NB4 (cell line): ENCODE results near the gene KHNYN.

Experiments
- MAX ChIP-seq: IDR thresholded peaks from 2 replicates; pipeline ENCODE4 v1.6.1; 2011; ENCODE audit warnings: low read depth, low read length
- POLR2A ChIP-seq: IDR thresholded peaks from 2 replicates; pipeline ENCODE4 v1.6.1; 2011; ENCODE audit warnings: mild to moderate bottlenecking; ENCODE audit not compliant: insufficient read length; ENCODE audit errors: extremely low read depth
- TF ChIP-seq, protein P1 (sequence below): IDR thresholded peaks from one replicate; pipeline ENCODE4 v1.5.1; 2012; ENCODE audit warnings: low read depth, low read length

DNA sequence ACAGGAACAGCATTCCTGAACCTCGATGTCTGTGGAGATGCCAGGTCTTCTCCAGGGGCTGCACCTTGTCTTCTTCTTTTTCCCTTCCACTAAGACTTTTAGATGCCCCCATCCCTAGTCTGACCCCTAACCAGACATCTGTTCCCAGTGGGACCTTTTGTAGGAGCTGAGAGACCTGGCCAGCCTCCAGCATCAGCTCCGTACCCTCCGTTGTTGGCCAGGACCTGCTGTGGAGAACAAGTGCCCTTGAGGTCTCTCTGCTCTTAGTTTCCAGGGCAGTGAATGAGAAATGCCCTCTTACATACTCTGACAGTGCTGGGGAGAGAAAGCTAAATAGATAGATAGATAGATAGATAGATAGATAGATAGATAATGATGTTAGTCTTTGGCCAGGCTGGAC is 29.6 kb downstream of the KHNYN start:
- TF ChIP-seq POLR2A (no peak), MAX (no peak)
- TF ChIP-seq, protein P1, sequence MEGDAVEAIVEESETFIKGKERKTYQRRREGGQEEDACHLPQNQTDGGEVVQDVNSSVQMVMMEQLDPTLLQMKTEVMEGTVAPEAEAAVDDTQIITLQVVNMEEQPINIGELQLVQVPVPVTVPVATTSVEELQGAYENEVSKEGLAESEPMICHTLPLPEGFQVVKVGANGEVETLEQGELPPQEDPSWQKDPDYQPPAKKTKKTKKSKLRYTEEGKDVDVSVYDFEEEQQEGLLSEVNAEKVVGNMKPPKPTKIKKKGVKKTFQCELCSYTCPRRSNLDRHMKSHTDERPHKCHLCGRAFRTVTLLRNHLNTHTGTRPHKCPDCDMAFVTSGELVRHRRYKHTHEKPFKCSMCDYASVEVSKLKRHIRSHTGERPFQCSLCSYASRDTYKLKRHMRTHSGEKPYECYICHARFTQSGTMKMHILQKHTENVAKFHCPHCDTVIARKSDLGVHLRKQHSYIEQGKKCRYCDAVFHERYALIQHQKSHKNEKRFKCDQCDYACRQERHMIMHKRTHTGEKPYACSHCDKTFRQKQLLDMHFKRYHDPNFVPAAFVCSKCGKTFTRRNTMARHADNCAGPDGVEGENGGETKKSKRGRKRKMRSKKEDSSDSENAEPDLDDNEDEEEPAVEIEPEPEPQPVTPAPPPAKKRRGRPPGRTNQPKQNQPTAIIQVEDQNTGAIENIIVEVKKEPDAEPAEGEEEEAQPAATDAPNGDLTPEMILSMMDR, result no peak
